Fibroblast of skin of scalp (primary cell): Measurements from ENCODE around the gene ASCC2.

Experiments used
- DNase-seq: peaks from one replicate; pipeline ENCODE4 v3.0.0-alpha.2; 2013

Gene ASCC2

DNA sequence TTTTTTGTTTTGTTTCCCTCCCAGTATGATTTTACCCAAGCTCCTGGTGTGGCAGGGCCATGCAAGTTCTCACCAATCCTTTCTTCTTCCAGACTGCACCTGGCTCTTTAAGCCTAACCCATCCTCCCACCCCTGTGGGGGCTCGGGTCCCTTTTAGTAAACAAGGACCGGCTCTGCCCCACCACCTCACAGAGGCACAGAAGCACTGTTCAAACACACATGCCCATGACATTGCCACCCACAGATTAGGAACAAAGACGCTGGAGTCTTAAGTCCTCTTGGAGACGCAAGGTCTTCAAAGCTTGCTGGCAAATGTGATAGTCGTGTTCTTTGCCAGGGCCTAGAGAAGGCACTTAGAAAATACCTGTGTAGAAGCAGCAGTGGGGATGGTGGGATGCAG is 52.0 kb downstream of the ASCC2 start:
- no peak for DNase-seq

- DNase-seq: no peak
These were observed 53.4 kb downstream of the ASCC2 start for GRCh38 chr22:29784451-29785361.

- DNase-seq: peak; percentile 25
These were observed 55.8 kb downstream of the ASCC2 start for GRCh38 chr22:29782061-29782845.

DNA sequence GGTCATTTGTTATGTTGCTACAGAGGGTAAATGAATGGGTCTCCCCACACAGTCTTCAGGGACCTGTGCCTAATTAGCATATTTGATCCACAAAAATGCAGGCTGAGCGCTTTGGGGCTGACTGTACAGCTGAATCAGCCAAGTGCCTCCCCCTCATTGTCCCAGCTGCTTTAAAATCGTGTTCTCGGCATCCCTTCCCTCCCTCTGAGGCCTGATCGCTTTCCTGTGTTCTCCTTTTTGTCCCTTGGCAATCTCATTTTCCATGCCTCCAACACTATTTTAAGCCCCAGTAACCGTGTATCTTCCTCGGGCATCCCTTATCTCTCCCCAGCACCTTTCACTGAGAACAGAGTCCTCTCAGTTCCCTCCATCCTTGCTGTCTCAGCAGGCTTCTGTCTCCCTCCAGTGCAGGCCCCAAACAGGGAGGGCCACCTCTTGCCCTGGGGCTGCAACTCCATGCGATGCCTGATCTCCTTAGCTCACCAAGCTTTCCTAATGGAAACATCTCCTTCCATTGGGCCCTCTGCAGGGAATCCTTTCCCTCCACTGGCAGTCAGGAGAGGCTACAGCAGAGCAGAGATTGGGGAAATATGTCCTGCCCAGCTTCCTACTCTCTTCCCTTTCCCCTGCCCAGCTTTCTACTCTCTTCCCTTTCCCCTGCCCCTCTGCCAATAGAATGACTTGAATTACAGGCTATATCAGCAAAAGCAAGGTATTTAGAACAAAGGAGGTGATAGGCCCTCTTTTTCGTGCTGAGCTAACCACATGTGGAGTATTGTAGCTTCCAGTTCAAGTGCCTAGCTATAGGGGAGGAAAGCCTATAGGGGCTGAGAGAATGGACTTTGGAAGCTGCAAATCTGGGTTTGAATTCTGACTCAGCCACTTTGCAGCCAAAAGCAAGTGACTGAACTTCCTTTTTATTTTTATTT is 57.1 kb downstream of the ASCC2 start:
- DNase-seq: peak; percentile 90

- no peak for DNase-seq
These were observed 57.9 kb downstream of the ASCC2 start for GRCh38 chr22:29780220-29780619.

DNA sequence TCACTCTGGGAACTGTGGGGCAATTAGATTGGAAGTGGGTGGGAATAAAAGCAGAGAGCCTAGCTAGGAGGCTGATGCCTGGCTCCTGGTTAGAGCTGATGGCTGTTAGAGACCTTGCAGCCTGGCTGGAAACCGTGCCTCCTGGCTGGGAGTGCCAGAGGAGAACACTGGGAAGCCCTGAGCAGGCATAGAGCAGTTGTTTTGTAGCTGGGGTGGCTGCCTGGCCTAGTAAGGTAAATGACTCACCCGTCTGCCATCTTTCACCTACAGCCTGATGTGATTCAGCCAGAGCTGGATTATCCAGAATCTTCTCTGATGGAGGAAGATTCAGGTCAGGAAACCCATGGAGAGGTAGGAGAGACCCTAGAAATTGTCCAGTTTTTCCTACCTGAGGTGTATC is 64.8 kb downstream of the ASCC2 start:
- DNase-seq: no peak

DNA sequence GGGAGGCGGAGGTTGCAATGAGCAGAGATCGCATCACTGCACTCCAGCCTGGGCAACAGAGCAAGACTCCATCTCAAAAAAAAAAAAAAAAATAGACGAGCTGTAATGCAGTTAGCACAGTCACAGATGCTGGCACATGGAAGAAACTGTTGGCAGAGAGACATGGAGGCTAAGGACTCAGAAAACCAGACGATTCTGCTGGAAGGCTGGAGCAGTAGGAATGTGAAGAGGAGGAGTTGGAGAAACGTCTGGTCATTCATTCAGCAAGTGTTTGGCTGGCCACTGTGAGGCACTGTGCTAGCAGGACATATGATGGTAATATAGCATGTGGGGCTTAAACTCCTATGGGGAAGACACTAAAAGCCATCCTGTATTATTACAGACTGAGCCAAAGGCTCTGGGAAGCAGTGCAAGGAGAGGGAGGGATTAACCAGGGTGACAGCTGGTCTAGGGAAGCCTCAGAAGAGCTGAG is 65.9 kb downstream of the ASCC2 start:
- peak; percentile 49 for DNase-seq

DNA sequence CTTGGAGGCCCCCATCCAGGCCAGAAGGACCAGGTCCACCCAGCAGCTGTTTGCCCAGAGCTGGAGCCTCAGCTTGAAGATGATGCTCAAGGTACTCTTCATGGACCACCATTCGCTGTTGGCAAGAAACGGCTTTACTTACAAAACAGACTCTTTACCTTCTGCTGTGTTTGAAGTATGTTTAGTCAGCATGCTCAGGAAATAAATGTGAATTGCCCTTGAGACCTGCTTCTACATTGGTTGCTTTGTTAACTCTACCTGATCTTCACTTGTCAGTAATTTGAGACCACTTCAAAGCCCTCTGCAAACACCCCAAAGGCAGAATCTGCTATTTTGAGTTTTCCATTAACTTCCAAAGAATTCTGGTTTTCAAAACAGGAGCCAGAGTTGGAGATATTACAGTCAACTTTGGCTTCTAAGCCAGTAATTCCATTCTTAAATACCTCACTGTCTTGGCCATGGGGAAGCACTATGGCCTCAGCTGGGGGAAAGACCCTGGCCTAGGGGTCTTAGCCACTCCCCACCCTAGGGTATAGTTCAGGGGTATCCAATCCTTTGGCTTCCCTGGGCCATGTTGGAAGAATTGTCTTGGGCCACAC is 68.3 kb downstream of the ASCC2 start:
- no peak for DNase-seq

DNA sequence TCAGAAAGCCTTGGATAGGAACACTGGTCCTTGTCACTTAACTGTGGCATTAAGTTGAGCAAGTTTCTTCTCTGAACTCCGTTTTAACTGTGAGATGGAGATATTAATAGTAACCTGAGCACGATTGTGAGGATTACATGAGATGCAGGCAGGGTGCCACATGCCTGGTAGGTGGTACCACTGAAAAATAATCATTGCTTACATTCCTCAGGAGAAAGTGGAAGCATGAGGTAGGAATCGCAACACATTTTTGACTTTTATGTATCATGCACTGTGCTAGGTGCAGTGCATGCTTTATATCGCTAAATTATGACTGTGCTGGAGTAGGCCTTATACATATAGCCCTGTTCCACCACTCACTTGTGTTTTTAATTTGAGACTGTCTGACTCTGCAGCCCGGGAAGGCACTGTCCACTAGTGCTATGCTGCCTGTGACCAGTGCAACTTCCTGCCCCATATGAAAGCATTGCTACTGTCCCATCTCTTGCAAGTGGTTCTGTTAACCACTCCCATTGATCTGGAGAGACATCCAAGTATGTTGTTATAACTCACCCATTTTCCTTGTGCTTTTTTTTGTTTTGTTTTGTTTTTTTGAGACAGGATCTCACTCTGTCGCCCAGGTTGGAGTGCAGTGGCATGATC is 69.9 kb downstream of the ASCC2 start:
- DNase-seq: no peak

GRCh38 chr22:29767171-29768051 is 70.7 kb downstream of the ASCC2 start, which contains the start of gene UQCR10:
Gene UQCR10 (plus strand): TSS chr22:29767369. CDS start chr22:29767399, 30 bp downstream.
- peak; percentile 89 for DNase-seq

- DNase-seq: peak; percentile 97
These were observed 71.4 kb downstream of the ASCC2 start, which contains the start of gene ZMAT5 for GRCh38 chr22:29766632-29767170. Gene ZMAT5 (minus strand): TSS chr22:29767007. CDS start chr22:29748544, 18,463 bp downstream.

DNA sequence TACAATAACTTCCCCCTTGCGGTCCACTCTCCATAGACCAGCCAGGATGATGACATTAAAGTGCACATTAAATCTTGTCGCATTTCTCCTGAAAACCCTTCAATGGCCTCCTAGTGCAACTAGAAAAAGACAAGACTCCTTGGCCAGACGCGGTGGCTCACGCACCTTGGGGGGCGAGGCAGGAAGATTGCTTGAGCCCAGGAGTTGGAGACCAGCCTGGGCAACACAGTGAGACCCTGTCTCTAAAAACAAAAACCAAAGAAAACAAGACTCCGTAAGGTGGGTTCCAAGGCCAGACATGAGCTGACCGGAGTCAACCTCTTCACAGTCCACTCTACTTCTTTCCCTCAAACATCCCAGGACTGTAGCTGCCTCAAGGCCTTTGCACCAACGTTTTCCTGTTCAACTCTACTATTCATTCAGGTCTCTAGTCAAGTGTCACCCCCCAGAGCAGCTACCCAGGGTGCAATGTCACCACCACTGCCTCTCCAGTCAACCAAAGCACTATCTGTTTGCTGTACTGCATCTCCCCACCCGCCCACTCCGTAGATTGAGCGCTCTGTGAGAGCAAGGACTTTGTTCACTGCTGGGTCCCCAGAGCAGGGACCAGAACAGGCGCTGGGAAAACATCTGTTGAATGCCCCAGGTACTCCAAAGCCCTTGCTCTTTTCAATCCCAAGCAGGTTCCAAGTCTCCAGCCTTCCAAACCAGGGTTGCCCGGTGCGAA is 72.0 kb downstream of the ASCC2 start:
- no peak for DNase-seq

DNA sequence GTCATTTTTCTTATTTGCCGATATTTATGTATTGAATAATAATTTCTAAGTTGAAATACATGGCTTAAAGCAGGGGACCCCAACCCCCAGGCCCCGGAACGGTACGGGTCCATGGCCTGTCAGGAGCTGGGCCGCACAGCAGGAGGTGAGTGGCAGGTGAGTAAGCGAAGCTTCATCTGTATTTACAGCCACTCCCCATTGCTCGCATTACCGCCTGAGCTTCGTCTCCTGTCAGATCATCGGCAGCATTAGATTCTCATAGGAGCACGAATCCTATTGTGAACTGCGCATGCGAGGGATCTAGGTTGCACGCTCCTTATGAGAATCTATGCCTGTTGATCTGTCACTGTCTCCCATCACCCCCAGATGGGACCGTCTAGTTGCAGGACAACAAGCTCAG is 75.8 kb downstream of the ASCC2 start:
- no peak for DNase-seq

DNA sequence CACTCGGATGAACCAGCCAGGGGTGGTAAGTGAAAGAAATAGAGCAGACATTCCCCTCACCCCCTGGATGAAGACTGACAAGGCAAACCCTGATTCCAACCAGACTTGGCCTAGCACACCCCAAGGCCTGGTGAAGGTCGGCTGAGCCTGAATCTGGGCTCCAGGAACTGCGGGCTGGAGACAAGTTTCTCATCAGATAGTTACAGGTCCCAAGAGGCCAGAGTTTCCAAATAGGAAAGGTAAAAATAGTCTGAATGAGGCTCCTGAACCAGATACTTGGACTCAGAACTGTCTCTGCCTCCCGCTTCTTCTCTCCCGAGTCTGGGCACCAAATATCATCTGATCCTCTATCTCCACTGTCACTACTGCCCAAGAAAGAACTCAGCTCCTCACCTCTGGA is 79.1 kb downstream of the ASCC2 start:
- DNase-seq: no peak

DNA sequence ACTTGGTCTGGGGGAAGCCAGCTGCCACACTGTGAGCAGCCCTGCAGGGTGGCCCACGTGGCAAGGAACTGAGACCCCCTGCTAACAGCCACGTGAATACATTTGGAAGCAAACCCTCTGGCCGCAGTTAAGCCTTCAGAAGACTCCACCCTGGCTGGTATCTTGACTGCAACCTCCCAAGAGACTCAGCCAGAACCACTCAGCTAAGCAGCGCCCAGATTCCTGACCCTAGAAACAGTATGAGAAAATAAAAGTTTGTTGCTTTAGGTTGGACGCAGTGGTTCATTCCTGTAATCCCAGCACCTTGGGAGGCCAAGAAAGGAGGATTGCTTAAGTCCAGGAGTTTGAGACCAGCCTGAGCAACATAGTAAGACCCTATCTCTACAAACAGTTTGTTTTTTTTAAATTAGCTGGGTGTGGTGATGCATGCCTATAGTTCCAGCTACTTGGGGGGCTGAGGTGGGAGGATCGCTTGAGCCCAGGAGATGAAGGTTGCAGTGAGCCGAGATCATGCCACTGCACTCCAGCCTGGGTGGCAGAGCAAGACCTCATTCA is 79.9 kb downstream of the ASCC2 start:
- peak; percentile 47 for DNase-seq

GRCh38 chr22:29757096-29757495 is 81.0 kb downstream of the ASCC2 start:
- no peak for DNase-seq

DNA sequence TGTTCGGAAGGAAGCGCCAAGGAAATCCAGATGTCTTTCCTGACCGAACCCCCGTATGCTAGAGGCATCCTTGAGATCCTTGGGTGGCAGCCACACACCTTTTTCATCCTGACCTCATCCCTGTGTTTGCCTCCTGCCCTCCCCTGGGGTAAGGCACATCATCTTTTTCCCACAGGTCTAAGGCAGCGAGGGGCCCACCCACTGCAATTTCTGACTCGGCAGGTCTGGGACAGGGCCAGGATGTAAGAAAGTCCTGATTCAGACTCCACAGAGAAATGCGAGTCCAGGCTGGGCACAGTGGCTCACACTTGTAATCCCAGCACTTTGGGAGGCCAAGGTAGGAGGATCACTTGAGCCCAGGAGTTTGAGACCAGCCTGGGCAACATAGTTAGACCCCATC is 81.7 kb downstream of the ASCC2 start:
- DNase-seq: no peak

GRCh38 chr22:29755889-29756288 is 82.2 kb downstream of the ASCC2 start:
- no peak for DNase-seq
